ENCODE results near the gene RACK1. TPM values are rescaled to one million over a fixed set of nuclear protein-coding genes. Genes with fewer than 3 reads are reported as not detected.

The RACK1 gene
- total and polyA plus RNA-seq, 2 of the 13 experiments (the other 11 are each of a cell fraction or from before 2014, with no cell fraction given) = 2,514 to 6,141 TPM

- 0 out of 2 replicates have a peak, but pooled peaks have one; percentile 37 for TF ChIP-seq THAP8 (CRISPR knock-in tag; IDR thresholded peaks at IDR 0.05; ENCODE audit: borderline replicate concordance)
- TF ChIP-seq, protein P1, sequence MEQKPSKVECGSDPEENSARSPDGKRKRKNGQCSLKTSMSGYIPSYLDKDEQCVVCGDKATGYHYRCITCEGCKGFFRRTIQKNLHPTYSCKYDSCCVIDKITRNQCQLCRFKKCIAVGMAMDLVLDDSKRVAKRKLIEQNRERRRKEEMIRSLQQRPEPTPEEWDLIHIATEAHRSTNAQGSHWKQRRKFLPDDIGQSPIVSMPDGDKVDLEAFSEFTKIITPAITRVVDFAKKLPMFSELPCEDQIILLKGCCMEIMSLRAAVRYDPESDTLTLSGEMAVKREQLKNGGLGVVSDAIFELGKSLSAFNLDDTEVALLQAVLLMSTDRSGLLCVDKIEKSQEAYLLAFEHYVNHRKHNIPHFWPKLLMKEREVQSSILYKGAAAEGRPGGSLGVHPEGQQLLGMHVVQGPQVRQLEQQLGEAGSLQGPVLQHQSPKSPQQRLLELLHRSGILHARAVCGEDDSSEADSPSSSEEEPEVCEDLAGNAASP (CRISPR knock-in tag; IDR thresholded peaks at IDR 0.05; ENCODE audit: borderline replicate concordance) = peak; percentile 19; the same call in 1 of the 2 replicates
- TF ChIP-seq HNRNPUL1 (IDR thresholded peaks at IDR 0.05; ENCODE audit: low read depth, low read length) = no peak
- TF ChIP-seq HHEX (CRISPR knock-in tag; IDR thresholded peaks at IDR 0.05) = no peak
- 0 out of 2 replicates have a peak, but pooled peaks have one; percentile 55 for TF ChIP-seq TP53 (CRISPR knock-in tag; conservative IDR thresholded peaks at IDR 0.05)
- TF ChIP-seq ZNF773 (CRISPR knock-in tag; IDR thresholded peaks at IDR 0.05; ENCODE audit: borderline replicate concordance) = 0 out of 2 replicates have a peak, but pooled peaks have one; percentile 11
- TF ChIP-seq TAF15 (IDR thresholded peaks at IDR 0.05; ENCODE audit: low read depth, low read length, poor library complexity, severe bottlenecking) = peak; percentile 31
- TF ChIP-seq ZNF12 (CRISPR knock-in tag; IDR thresholded peaks at IDR 0.05) = peak; percentile 15; the same call in 1 of the 2 replicates
- peak; percentile 68; the same call in 1 of the 2 replicates for TF ChIP-seq TFDP2 (CRISPR knock-in tag; IDR thresholded peaks at IDR 0.05)
- TF ChIP-seq PLRG1 (conservative IDR thresholded peaks at IDR 0.05) = no peak
- TF ChIP-seq NONO (IDR thresholded peaks at IDR 0.05) = no peak
- peak; percentile 73 for TF ChIP-seq NONO (CRISPR knock-in tag; conservative IDR thresholded peaks at IDR 0.05)
- peak; percentile 54; the same call in 1 of the 2 replicates for TF ChIP-seq PAXIP1 (CRISPR knock-in tag; conservative IDR thresholded peaks at IDR 0.05)
- peak; percentile 31; the same call in 1 of the 2 replicates for TF ChIP-seq ZNF777 (CRISPR knock-in tag; IDR thresholded peaks at IDR 0.05)
- no peak for TF ChIP-seq SOX6 (IDR thresholded peaks at IDR 0.05)
- TF ChIP-seq SOX6 (CRISPR knock-in tag; IDR thresholded peaks at IDR 0.05) = peak; percentile 34; the same call in 1 of the 2 replicates
- TF ChIP-seq ZNF605 (CRISPR knock-in tag; IDR thresholded peaks at IDR 0.05) = peak; percentile 63; the same call in 1 of the 2 replicates
- TF ChIP-seq ZNF883 (CRISPR knock-in tag; IDR thresholded peaks at IDR 0.05; ENCODE audit: not compliant biosample characterization) = peak; percentile 18
- TF ChIP-seq HNF1B (CRISPR knock-in tag; IDR thresholded peaks at IDR 0.05) = peak; percentile 77
- peak; percentile 31; the same call in 1 of the 2 replicates for TF ChIP-seq RXRA (CRISPR knock-in tag; IDR thresholded peaks at IDR 0.05)
Observed at GRCh38 chr5:181246276-181247049, 2.8 kb upstream of the RACK1 start (continued).

Measured in HepG2 (cell line).